ENCODE results near the gene ZNF385B.

Gene ZNF385B

DNA sequence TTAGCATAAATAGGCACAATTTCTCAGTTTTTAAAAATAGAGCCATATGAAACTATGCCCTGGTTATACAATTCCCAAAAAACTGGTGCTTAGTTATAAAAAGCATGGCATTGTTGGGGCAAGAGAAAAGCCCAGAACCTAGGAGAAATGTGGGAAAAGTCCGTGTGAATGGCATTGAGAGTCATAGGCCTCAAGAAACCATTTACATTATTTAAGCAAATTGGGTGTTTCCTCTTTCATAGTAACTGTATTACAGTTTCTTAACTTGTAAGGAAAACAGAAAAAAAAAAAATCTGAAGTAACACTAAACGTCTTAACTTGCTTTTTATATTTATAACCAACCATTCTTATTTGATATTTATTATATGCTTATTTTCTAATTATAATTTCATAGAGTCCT lies 425.8 kb downstream of the ZNF385B start:
- DNase-seq (ENCODE audit: low spot score) = no peak

DNA sequence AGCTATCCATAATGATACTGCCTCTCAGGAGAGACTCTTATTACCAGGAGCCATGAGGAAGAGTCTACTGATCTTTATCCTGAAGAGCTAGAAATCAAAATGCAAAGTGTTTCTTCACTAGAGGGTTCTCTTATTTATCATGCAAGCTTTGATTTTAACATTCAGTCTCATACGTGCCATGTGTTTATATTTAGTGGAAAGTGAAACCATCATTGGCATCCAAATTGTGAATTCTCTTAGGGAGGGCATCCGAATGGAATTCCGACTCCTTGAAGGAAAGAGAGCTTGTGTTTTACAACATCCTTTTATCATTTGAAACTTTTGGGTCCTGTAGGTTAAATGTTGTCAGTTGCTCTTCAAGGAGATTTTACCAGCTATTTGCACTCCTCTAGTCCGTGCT lies 426.4 kb downstream of the ZNF385B start:
- no peak for DNase-seq (ENCODE audit: low spot score)

DNA sequence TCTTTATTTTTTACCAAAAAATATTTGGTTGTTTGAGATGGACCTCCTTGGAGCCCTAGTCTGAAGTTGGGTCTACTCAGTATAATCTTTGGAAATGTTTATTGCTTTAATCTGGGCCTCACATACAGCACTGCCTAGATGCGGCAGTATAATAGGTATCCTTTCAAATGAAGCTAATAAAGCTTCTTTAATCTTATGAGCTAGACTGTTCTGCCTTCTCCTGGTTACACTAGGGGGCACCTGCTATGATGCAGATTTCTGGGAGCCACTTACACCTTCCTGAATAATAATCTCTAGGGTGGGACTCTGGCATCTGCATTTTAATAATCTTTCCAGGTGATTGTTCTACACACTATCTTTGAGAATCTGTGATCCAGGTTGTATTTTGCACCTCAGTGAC lies 427.1 kb downstream of the ZNF385B start:
- DNase-seq (ENCODE audit: low spot score) = no peak

GRCh38 chr2:179432751-179433150 lies 428.7 kb downstream of the ZNF385B start:
- no peak for DNase-seq (ENCODE audit: low spot score)

GRCh38 chr2:179429597-179429996 lies 431.8 kb downstream of the ZNF385B start:
- no peak for DNase-seq (ENCODE audit: low spot score)

DNA sequence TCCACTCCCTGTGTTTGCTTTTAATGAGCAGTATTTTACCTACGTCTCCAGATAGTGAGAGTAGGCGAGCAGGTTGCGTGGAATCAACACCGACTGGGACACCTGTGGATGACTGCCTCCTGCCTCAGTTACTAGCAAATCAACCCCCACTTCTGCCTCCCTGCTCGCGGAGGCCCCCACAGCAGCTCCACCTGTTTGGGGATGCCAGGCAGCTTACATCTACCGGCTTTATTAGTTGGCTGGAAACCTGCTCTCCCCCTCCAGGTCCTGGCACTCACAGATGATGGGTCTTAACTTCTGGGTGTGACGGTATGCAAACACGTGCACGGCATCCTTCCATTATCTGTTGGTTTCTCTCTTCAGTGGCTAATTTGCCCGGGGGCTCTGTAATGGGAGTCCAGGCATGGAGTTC lies 432.3 kb downstream of the ZNF385B start:
- no peak for DNase-seq (ENCODE audit: low spot score)

DNA sequence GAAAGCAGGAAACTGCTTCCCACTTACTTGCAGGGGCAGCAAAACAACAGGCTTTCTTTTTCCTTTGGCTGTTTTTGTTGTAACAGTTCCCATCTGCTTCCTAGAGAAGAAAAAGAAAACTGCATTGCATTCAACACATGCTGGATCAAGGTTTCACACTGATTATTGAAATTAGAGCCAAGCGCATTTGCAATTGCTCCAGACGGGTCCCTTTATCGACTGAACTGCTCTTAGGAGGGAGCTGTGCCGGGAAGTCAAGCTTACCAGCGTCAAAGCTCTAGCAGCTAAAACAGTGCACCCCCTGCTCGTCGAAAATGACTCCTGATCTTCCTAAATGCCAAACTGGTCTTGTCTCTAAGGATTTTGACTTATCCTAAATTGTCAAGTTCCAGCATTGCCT lies 432.8 kb downstream of the ZNF385B start:
- no peak for DNase-seq (ENCODE audit: low spot score)

DNA sequence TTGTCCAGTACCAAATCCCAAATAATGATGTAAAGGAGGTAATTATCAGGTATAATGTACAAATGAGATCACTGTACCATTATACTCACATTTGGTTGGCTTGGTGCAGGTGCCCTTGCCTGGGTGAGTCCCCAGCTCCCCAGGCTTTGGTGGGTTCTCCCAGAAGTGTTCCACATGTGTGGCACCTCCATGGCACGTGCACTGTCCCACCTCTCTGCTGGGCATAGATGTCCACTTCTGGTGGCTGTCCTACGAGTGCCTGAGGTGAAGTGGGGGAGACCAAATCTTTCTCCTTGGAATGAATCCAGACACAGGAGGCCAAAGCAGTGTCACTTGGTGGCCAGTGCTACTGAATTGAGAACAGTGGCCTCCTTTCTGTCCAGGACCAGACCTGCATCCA lies 434.3 kb downstream of the ZNF385B start:
- DNase-seq (ENCODE audit: low spot score) = no peak

GRCh38 chr2:179424571-179424970 lies 436.8 kb downstream of the ZNF385B start:
- DNase-seq (ENCODE audit: low spot score) = no peak

DNA sequence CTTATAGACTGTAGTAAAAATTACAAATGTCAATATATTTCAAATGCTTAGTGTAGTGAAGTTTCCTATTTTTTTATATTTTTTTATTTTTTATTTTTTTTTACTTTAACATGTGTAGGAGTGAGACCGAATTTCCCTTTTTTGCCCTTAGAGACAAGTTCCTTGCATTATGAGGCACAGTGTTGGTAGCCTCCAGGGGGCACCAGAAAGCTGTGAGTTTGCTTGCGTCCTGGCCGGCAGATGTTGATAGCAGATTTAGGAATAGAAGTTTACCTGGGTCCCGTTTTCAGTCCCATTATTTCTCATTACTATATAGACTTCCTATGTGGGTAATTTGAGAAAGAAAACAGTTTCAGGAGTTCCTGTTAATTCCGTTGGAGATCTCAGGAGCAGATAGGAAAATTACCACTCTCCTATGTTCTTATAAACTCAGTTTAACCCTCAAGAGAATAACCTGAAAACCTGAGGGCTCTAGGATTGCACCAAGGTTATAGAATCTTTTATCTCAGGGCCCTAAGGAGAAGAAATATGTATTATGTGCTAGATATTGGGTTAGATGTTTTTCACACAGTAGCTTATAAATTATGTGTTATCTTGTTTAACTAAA lies 439.3 kb downstream of the ZNF385B start:
- peak; percentile 15 for DNase-seq (ENCODE audit: low spot score)

DNA sequence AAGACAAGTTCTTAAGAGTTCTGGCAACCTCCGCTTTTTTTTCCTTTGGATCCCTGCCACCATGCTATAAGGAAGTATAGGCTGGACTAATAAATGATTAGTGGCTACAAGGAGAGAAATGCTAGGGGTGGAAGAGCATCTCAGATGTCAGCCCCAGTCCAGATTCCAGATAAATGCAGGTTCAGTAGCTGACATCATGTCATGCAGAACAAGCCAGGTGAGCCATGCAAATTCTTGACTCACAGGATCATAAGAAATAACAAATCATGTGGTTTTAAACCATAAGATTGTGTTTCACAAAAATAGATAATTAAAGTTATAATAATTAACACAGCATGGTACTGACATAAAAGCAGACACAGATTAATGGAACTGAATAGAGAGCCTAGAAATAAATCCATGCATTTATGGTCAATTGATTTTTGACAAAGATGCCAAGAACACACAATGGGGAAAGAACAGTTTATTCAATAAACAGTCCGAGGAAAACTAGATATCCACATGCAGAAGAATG lies 443.9 kb downstream of the ZNF385B start:
- no peak for DNase-seq (ENCODE audit: low spot score)

DNA sequence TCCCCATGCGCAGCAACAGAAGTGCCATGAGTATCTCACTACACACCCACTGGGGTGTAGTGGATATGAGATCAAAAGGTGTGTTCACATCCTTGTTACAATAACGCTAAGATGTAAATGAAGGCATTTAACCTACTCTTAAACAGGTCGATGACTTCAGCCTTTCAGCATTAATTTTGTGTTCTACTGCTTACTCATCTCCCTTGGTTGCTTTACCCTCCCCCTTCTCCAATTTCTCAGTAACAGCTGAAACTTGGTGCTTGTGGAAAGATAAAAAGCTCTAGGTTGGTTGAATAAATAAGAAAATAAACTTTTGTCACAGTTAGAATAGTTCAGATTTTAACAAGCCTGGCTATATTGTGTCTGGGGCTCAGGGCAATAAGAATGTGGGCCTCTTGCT lies 449.3 kb downstream of the ZNF385B start:
- no peak for DNase-seq (ENCODE audit: low spot score)

DNA sequence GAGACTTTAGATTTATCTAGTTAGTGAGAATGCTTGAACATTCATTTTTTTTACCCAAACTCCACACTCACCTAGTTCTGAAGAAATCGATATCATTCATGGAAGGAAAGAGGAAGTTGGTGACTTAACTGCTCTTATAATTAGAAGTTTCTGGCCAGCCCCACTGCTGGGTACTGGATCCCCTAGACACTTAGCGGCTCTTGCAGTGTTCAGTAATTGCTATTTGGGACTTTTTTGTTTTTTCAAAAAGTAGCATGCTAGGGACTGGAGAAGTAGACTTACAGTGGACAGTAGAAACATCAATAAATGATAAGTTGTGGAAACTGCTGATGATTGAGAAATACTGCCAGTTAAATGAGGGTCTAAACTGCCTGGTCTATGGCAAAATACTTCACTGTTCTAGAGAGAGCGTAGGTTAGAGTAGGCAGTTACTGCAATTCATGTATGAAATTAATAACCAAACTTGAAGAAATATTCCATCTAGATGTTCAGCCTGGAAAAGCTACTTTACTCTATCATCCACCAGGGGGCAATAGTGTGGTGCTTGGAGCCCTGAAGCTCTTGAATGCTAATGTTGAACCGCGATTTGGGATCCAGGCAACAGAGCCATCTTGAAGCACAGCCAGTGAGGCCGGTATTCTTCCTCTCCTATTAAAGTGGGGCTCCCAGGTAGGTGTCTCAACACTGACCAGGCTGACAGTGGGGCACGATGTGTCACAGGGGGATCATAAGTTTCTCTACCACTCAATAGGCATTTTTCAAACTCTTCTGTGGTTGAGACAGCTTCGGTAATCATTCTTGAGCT lies 450.7 kb downstream of the ZNF385B start:
- DNase-seq (ENCODE audit: low spot score) = peak; percentile 14

DNA sequence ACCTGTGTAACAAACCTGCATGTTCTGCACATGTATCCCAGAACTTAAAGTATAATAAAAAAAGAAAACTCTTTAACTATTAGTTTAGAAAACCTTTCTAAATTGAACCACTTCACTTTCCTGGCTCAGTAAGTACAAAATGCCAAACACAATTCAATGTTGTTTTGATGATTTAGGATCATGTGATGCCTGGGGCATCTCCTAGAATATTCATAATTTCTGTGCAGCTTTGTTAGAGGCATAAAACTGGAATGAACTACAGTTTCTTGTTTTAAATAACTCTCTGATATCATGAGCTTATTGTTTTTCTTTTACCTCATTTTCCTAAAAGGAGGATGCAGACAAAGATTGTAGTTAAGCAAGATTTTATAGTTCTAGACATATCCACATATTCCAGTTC lies 457.8 kb downstream of the ZNF385B start:
- no peak for DNase-seq (ENCODE audit: low spot score)

DNA sequence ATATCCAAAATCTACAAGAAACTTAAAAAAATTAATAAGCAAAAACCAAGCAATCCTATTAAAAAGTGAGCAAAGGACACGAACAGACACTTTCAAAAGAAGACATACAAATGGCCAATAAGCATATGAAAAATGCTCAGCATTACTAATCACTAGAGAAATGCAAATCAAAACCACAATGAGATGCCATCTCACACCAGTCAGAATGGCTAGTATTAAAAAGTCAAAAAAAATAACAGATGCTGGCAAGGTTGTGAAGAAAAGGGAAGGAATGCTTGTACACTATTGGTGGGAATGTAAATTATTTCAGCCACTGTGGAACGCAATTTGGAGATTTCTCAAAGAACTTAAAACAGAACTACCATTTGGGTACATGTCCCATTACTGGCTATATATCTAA lies 467.9 kb downstream of the ZNF385B start:
- no peak for DNase-seq (ENCODE audit: low spot score)
